Measurements from ENCODE around the gene ALPG. TPM values are rescaled to one million over a fixed set of nuclear protein-coding genes. Genes with fewer than 3 reads are reported as not detected.

ALPG gene
- total and polyA plus RNA-seq, 4 donors: not detected

GRCh38 chr2:232454630-232455029 lies 48.0 kb downstream of the ALPG start:
- WGBS: 88% methylated on average over 9 of the region's 9 CpGs
- Histone ChIP-seq H3K4me3 (ENCODE audit: low read depth in 1 of 3, low read length in 3 of 3) (no peak overlapping the region), H3K9ac (ENCODE audit: low read depth in 1 of 2, low read length in 2 of 2) (no peak overlapping the region), H3K9me3 (ENCODE audit: control insufficient read depth in 4 of 4, low read length in 3 of 4) (peaks cover 0 to 1% (median 0%) of the 10 kb centered on the region in 4 donors), H3K4me1 (ENCODE audit: control insufficient read depth in 4 of 4, insufficient read depth in 4 of 4, low read length in 3 of 4) (no peaks in the 10 kb centered on the region), H3K27ac (ENCODE audit: low read depth in 1 of 2, low read length in 2 of 2) (no peak overlapping the region), H3K27me3 (ENCODE audit: control insufficient read depth in 4 of 4, insufficient read depth in 4 of 4, low read length in 3 of 4) (peaks cover 0 to 7% (median 2%) of the 10 kb centered on the region in 4 donors), H3K36me3 (ENCODE audit: control insufficient read depth in 4 of 4, insufficient read depth in 3 of 4, low read depth in 1 of 4, low read length in 3 of 4) (no peaks in the 10 kb centered on the region)
- no peak for DNase-seq (ENCODE audit: low spot score)
- TF ChIP-seq, protein P1, sequence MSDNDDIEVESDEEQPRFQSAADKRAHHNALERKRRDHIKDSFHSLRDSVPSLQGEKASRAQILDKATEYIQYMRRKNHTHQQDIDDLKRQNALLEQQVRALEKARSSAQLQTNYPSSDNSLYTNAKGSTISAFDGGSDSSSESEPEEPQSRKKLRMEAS (IDR thresholded peaks at IDR 0.05): no peak
- no peak for TF ChIP-seq TAF1 (conservative IDR thresholded peaks at IDR 0.05)
- TF ChIP-seq, protein P2, sequence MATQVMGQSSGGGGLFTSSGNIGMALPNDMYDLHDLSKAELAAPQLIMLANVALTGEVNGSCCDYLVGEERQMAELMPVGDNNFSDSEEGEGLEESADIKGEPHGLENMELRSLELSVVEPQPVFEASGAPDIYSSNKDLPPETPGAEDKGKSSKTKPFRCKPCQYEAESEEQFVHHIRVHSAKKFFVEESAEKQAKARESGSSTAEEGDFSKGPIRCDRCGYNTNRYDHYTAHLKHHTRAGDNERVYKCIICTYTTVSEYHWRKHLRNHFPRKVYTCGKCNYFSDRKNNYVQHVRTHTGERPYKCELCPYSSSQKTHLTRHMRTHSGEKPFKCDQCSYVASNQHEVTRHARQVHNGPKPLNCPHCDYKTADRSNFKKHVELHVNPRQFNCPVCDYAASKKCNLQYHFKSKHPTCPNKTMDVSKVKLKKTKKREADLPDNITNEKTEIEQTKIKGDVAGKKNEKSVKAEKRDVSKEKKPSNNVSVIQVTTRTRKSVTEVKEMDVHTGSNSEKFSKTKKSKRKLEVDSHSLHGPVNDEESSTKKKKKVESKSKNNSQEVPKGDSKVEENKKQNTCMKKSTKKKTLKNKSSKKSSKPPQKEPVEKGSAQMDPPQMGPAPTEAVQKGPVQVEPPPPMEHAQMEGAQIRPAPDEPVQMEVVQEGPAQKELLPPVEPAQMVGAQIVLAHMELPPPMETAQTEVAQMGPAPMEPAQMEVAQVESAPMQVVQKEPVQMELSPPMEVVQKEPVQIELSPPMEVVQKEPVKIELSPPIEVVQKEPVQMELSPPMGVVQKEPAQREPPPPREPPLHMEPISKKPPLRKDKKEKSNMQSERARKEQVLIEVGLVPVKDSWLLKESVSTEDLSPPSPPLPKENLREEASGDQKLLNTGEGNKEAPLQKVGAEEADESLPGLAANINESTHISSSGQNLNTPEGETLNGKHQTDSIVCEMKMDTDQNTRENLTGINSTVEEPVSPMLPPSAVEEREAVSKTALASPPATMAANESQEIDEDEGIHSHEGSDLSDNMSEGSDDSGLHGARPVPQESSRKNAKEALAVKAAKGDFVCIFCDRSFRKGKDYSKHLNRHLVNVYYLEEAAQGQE (IDR thresholded peaks at IDR 0.05): no peak
- no peak for TF ChIP-seq NR2F2 (IDR thresholded peaks at IDR 0.05)
- TF ChIP-seq, protein P3, sequence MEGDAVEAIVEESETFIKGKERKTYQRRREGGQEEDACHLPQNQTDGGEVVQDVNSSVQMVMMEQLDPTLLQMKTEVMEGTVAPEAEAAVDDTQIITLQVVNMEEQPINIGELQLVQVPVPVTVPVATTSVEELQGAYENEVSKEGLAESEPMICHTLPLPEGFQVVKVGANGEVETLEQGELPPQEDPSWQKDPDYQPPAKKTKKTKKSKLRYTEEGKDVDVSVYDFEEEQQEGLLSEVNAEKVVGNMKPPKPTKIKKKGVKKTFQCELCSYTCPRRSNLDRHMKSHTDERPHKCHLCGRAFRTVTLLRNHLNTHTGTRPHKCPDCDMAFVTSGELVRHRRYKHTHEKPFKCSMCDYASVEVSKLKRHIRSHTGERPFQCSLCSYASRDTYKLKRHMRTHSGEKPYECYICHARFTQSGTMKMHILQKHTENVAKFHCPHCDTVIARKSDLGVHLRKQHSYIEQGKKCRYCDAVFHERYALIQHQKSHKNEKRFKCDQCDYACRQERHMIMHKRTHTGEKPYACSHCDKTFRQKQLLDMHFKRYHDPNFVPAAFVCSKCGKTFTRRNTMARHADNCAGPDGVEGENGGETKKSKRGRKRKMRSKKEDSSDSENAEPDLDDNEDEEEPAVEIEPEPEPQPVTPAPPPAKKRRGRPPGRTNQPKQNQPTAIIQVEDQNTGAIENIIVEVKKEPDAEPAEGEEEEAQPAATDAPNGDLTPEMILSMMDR (IDR thresholded peaks at IDR 0.05; ENCODE audit: low read depth, low read length, missing input control): no peak
- TF ChIP-seq, protein P4, sequence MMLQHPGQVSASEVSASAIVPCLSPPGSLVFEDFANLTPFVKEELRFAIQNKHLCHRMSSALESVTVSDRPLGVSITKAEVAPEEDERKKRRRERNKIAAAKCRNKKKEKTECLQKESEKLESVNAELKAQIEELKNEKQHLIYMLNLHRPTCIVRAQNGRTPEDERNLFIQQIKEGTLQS (IDR thresholded peaks at IDR 0.05): no peak
- TF ChIP-seq HNF4A (conservative IDR thresholded peaks at IDR 0.05): no peak
- TF ChIP-seq HNF4G (IDR thresholded peaks at IDR 0.05): no peak
- TF ChIP-seq RAD21 (IDR thresholded peaks at IDR 0.05): no peak
- no peak for TF ChIP-seq FOXA2 (IDR thresholded peaks at IDR 0.05)
- no peak for TF ChIP-seq JUND (IDR thresholded peaks at IDR 0.05)
- TF ChIP-seq GABPA (IDR thresholded peaks at IDR 0.05 in 1 of 2, conservative IDR thresholded peaks at IDR 0.05 in 1 of 2): no peak
- TF ChIP-seq ZBTB33 (IDR thresholded peaks at IDR 0.05): no peak
- TF ChIP-seq EGR1 (IDR thresholded peaks at IDR 0.05; ENCODE audit: low read depth in 2 of 2): no peak
- no peak for TF ChIP-seq SP1 (IDR thresholded peaks at IDR 0.05)
- TF ChIP-seq FOXA1 (IDR thresholded peaks at IDR 0.05): no peak
- no peak for TF ChIP-seq YY1 (IDR thresholded peaks at IDR 0.05)
- TF ChIP-seq RXRA (IDR thresholded peaks at IDR 0.05): no peak

All from liver (tissue), 9 donors.